ENCODE measurements around the gene TBCEL.

- TF ChIP-seq CTCF (IDR thresholded peaks at IDR 0.05) (no peak), POLR2A (IDR thresholded peaks at IDR 0.05) (no peak)
Measured at GRCh38 chr11:121138259-121138658, 114.4 kb downstream of the TBCEL start.

Measured in Peyer's patch (tissue), 4 donors.